Omental fat pad (tissue), 4 donors: ENCODE results near the gene GPC6. TPM values are rescaled to one million over a fixed set of nuclear protein-coding genes. Genes with fewer than 3 reads are reported as not detected.

Experiments used
- ATAC-seq: fragments of 150-250 bp; one replicate; pipeline ENCODE4 v1.9.1; 2016; ENCODE audit warnings: mild to moderate bottlenecking, moderate library complexity; ENCODE audit not compliant: low FRiP score
- DNase-seq: peaks from one replicate; pipeline ENCODE4 v3.0.0-alpha.2; 2019; ENCODE audit warnings: low spot score
- total RNA-seq, 4 donors: library from RNA; depleted of rRNA; stranded (reverse); fragments of >200 nt; gene quantifications; one replicate each; pipeline ENCODE4 v1.1.0, GENCODE V29; 2016
- TF ChIP-seq, protein P1 (sequence below), 3 donors: fragments of 450-650 bp; IDR thresholded peaks; one replicate each; pipeline ENCODE4 v1.5.1; 2016 to 2017; ENCODE audit warnings: antibody characterized with exemption in 3 of 3, mild to moderate bottlenecking in 3 of 3, moderate library complexity in 2 of 3

GPC6 gene
- total RNA-seq, 4 donors from 2014 or later: 9.2 to 24.4 (median 16.4) TPM

- TF ChIP-seq, protein P1, sequence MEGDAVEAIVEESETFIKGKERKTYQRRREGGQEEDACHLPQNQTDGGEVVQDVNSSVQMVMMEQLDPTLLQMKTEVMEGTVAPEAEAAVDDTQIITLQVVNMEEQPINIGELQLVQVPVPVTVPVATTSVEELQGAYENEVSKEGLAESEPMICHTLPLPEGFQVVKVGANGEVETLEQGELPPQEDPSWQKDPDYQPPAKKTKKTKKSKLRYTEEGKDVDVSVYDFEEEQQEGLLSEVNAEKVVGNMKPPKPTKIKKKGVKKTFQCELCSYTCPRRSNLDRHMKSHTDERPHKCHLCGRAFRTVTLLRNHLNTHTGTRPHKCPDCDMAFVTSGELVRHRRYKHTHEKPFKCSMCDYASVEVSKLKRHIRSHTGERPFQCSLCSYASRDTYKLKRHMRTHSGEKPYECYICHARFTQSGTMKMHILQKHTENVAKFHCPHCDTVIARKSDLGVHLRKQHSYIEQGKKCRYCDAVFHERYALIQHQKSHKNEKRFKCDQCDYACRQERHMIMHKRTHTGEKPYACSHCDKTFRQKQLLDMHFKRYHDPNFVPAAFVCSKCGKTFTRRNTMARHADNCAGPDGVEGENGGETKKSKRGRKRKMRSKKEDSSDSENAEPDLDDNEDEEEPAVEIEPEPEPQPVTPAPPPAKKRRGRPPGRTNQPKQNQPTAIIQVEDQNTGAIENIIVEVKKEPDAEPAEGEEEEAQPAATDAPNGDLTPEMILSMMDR (IDR thresholded peaks at IDR 0.05): no peak
- ATAC-seq: no peak
These were observed 887.6 kb downstream of the GPC6 start for GRCh38 chr13:94114166-94114565.

GRCh38 chr13:94115054-94115453 is 888.4 kb downstream of the GPC6 start:
- DNase-seq (no peak), ATAC-seq (no peak)
- TF ChIP-seq, protein P1 (IDR thresholded peaks at IDR 0.05): no peak

More at GRCh38 chr13:94114166-94114565, 887.6 kb downstream of the GPC6 start:
- no peak for DNase-seq

DNA sequence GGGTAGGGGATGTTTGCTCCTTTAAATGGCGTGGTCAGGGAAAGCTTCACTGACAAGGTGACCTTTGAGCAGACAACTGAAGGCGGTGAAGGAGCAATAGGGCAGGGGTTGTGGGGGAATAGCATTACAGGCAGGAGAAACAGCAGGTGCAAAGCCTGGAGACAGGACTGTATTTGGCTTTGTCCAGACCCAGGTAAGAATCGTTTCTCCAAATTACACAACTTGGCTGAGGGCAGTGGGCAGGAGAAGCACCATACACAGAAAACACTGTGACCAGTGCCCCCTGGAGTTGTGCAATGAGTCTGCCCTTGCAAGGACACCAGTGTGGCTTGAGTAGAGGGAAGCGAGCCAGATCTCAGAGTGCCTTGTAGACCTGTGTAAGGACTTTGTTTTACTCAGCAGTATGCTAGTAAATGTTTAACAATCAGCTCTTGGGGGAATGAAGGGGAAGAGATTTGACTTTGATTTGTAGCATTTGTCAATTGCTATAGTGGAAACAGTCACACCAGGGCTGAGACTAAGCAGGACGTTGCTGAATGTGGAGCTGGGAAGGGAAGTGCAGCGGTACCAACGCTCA is 892.8 kb downstream of the GPC6 start:
- TF ChIP-seq, protein P1 (IDR thresholded peaks at IDR 0.05): no peak
- no peak for ATAC-seq
- no peak for DNase-seq

DNA sequence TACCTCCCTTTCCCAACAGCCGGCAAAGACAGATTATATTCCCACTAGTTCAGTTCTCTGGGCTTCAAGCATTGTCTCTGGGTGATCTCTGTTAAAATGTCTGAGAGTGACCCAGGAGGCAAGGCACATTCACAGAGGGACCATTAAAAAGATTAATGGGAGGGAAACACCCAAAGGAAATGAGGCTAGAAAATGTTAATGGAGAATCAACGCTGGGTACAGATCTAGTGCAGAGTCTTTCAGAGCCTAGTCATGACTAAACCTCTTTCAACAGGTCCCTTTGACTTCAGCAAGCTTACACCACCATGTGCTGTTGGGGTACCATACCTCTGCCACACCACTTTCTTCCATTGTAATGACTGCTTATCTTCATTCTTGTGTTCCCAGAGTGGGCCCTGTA is 894.3 kb downstream of the GPC6 start:
- TF ChIP-seq, protein P1 (IDR thresholded peaks at IDR 0.05): no peak
- DNase-seq (no peak), ATAC-seq (no peak)

DNA sequence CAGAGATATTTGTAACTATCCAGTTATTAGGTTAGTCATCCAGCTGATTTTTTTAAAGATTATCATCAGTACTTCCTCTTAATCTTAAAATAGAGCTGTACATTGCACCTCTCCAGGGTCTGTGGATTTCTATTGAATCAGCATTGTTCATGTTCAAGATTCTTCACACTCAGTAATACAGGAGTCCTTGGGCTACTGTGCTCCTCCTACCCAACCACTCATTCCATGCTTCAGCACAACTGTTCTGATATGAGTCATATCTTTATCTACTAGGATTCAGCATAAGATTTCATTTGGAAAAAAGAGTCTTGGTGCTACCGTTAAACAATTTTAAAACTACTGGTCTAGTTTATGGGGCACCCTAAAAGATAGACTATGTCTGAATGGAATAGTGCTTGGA is 895.1 kb downstream of the GPC6 start:
- TF ChIP-seq, protein P1 (IDR thresholded peaks at IDR 0.05): no peak
- no peak for DNase-seq
- no peak for ATAC-seq

DNA sequence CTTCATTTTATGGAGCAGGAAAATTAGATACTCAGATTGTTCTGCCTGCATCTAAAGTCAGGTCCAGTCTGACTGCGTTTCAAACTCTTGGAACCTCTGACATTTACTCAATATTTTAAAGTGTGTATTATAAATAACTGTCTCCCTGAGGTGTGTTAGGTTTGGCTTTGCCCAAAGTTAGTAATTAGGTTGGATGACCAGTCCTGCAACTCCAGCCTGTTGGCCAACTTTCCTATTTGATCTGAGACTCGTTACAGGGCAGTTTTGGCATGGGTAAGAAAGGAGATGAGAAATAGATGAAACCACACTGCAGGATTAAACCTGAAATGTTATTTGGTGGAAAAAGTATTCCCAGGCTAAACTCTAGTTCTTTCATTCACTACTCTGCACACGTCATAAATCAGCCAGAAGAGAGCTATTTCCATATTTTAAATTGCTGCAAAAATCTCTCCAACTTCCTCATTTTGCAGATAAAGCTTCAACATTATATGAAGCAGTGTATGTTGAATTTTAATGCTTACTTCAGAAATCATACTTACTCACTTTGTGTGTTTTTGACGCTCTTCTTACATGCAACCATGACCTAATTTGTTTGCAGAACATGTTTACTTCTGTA is 895.8 kb downstream of the GPC6 start:
- DNase-seq (no peak), ATAC-seq (no peak)
- TF ChIP-seq, protein P1 (IDR thresholded peaks at IDR 0.05): no peak

DNA sequence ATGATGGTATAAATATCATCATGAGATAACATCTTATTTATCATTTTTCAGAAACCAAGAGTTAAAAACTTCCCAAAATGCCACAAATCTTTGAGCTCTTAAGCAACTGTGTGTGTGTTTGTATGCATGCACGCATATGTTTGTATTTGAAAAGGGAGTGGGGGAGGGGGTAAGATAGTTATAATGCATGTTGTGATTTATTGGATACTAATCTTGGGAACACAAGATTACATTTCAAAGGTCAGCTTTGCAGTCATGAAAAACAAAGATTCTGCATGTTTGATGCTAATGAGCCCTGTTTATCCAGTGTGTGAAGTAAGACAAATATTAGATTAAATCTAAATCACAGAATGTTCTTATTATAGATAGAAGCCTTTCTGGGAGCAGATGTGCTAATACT is 897.0 kb downstream of the GPC6 start:
- no peak for ATAC-seq
- DNase-seq: no peak
- TF ChIP-seq, protein P1 (IDR thresholded peaks at IDR 0.05): no peak
